ENCODE measurements around the gene PAK4.

Gene PAK4

GRCh38 chr19:39128516-39129079 is 3.0 kb downstream of the PAK4 start:
- Histone ChIP-seq H3K4me1 (ENCODE audit: control insufficient read depth, low read length) (peaks cover 13% of the 10 kb centered on the region), H3K36me3 (ENCODE audit: control insufficient read depth, low read length) (no peaks in the 10 kb centered on the region), H3K4me2 (ENCODE audit: low read length) (no peak overlapping the region), H3K9me3 (ENCODE audit: control insufficient read depth, insufficient read depth, low read length) (no peaks in the 10 kb centered on the region), H3K27me3 (ENCODE audit: control insufficient read depth, low read length) (no peaks in the 10 kb centered on the region), H3F3A (ENCODE audit: control insufficient read depth, insufficient read depth) (no peaks in the 10 kb centered on the region), H3K4me3 (ENCODE audit: low read length) (no peak overlapping the region), H3K9me2 (replicated peaks; ENCODE audit: control insufficient read depth, low read length) (no peaks in the 10 kb centered on the region), H3K79me2 (ENCODE audit: control insufficient read depth, low read length) (peaks cover 54% of the 10 kb centered on the region), H4K20me1 (ENCODE audit: control insufficient read depth, insufficient read depth, low read depth, low read length) (no peaks in the 10 kb centered on the region; the same call in 1 of the 2 replicates), H3K27ac (ENCODE audit: low read depth, low read length) (no peak overlapping the region)
- TF ChIP-seq, protein P1, sequence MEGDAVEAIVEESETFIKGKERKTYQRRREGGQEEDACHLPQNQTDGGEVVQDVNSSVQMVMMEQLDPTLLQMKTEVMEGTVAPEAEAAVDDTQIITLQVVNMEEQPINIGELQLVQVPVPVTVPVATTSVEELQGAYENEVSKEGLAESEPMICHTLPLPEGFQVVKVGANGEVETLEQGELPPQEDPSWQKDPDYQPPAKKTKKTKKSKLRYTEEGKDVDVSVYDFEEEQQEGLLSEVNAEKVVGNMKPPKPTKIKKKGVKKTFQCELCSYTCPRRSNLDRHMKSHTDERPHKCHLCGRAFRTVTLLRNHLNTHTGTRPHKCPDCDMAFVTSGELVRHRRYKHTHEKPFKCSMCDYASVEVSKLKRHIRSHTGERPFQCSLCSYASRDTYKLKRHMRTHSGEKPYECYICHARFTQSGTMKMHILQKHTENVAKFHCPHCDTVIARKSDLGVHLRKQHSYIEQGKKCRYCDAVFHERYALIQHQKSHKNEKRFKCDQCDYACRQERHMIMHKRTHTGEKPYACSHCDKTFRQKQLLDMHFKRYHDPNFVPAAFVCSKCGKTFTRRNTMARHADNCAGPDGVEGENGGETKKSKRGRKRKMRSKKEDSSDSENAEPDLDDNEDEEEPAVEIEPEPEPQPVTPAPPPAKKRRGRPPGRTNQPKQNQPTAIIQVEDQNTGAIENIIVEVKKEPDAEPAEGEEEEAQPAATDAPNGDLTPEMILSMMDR (IDR thresholded peaks at IDR 0.05; ENCODE audit: low read depth, low read length, poor library complexity, severe bottlenecking) = no peak

- Histone ChIP-seq H3K4me3 (ENCODE audit: low read length) (no peak overlapping the region), H3F3A (ENCODE audit: control insufficient read depth, insufficient read depth) (no peaks in the 10 kb centered on the region), H3K9me2 (replicated peaks; ENCODE audit: control insufficient read depth, low read length) (no peaks in the 10 kb centered on the region), H3K27ac (ENCODE audit: low read depth, low read length) (no peak overlapping the region), H3K4me1 (ENCODE audit: control insufficient read depth, low read length) (peaks cover 13% of the 10 kb centered on the region), H3K27me3 (ENCODE audit: control insufficient read depth, low read length) (no peaks in the 10 kb centered on the region), H3K79me2 (ENCODE audit: control insufficient read depth, low read length) (peaks cover 55% of the 10 kb centered on the region), H3K9me3 (ENCODE audit: control insufficient read depth, insufficient read depth, low read length) (no peaks in the 10 kb centered on the region), H3K36me3 (ENCODE audit: control insufficient read depth, low read length) (no peaks in the 10 kb centered on the region), H3K4me2 (ENCODE audit: low read length) (no peak overlapping the region), H4K20me1 (ENCODE audit: control insufficient read depth, insufficient read depth, low read depth, low read length) (no peaks in the 10 kb centered on the region; the same call in 1 of the 2 replicates)
- TF ChIP-seq, protein P1 (IDR thresholded peaks at IDR 0.05; ENCODE audit: low read depth, low read length, poor library complexity, severe bottlenecking) = no peak
- TF ChIP-seq EZH2phosphoT487 (IDR thresholded peaks at IDR 0.05; ENCODE audit: borderline replicate concordance, low read length) = no peak
These were observed 3.5 kb downstream of the PAK4 start for GRCh38 chr19:39129116-39129515.

DNA sequence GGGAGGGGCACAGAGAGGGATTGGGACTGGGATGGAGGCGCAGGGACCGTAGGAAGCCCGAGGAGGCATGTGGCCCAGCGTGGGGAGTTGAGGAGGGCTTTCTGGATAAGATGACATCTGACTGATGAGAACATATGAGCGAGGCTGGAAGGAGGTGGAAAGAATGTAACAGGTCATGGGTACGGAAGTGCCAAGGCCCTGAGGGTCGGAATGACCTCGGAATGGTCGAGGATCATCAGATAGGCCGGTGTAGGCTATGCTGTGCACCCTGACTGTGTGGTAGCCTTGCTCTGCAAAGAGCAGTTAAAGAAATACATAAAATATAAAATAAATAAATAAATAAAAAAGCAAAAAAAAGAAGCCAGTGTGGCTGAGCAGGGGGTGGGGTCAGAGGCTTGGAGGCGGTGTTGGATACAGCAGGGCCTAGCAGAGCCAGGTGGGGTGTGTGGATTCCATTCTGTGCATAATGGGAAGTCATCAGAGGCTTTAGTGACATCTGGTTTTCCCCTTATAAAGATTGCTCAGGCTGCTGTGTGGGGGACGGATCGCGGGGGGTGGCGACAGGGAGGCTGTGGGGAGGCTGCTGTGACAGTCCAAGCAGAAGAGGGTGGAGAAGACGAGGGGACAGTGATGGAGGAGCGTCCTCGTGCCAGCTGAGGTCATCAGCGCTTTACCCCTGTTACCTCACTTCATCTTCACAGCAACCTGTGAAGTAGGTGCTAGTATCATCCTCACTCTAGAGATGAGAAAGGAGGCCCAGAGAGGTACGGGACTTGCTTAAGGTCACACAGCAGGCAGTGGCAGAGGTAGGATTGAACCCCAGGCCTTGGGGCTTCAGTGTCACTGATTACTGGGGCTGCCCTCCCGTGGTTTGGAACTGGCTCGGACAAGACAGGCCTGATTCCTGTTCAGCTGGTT is 5.0 kb downstream of the PAK4 start:
- TF ChIP-seq, protein P1 (IDR thresholded peaks at IDR 0.05; ENCODE audit: low read depth, low read length, poor library complexity, severe bottlenecking) = no peak
- no peak for TF ChIP-seq EZH2phosphoT487 (IDR thresholded peaks at IDR 0.05; ENCODE audit: borderline replicate concordance, low read length)
- H3K4me1 ChIP-seq (ENCODE audit: control insufficient read depth, low read length) = peaks cover 13% of the 10 kb centered on the region
- H3K4me2 ChIP-seq (ENCODE audit: low read length) = no peak overlapping the region
- H3K36me3 ChIP-seq (ENCODE audit: control insufficient read depth, low read length) = no peaks in the 10 kb centered on the region
- no peaks in the 10 kb centered on the region for H3F3A ChIP-seq (ENCODE audit: control insufficient read depth, insufficient read depth)
- no peak overlapping the region for H3K27ac ChIP-seq (ENCODE audit: low read depth, low read length)
- H3K4me3 ChIP-seq (ENCODE audit: low read length) = no peak overlapping the region
- H3K27me3 ChIP-seq (ENCODE audit: control insufficient read depth, low read length) = no peaks in the 10 kb centered on the region
- H4K20me1 ChIP-seq (ENCODE audit: control insufficient read depth, insufficient read depth, low read depth, low read length) = no peaks in the 10 kb centered on the region; the same call in 1 of the 2 replicates
- H3K9me2 ChIP-seq (replicated peaks; ENCODE audit: control insufficient read depth, low read length) = no peaks in the 10 kb centered on the region
- H3K9me3 ChIP-seq (ENCODE audit: control insufficient read depth, insufficient read depth, low read length) = no peaks in the 10 kb centered on the region
- peaks cover 58% of the 10 kb centered on the region for H3K79me2 ChIP-seq (ENCODE audit: control insufficient read depth, low read length)
